Measurements from ENCODE around the gene HECTD4.
"Not testable (repeated sequence)": the region's sequence is repeated elsewhere in the genome, so short reads cannot be mapped to it uniquely, and the experiment has no call there.

Gene HECTD4

DNA sequence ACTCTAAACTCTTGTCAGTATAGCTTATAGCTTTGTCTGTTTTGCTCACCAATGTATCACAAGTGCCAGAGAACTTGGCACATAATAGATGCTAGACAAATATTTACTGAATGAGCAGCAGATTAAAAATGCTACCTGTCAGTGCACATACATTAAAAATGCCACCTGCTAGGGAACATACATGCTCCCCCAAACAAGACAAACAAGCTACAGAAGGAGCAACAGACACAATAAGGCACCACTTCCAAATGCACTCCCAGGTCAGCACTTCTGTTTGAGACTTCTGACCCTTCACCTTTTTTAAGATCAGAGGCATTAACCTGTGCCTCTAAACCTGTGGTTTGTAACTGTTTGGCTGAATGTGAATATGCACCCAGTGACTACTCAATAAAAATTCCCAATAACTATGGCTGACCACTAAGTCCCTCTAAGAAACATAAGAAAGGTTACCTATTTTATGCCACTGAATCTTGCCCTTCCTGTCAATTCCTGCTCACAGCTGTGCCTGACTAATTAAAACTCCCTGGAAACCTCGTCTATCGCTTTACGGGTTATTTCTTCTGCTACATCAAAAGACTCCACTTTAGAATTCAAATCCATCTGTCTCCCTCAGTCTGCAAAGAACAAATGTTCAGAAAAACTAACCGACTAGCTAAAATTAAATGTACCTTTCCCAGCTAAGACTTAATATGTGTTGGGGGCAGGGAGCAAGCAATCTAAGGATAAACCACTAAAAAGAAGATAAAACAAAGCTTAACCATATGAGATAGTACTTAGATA, 41.0 kb downstream of the HECTD4 start:
- Histone ChIP-seq H3K27ac (no peak overlapping the region), H3K27me3 (no peaks in the 10 kb centered on the region), H3K9me3 (no peaks in the 10 kb centered on the region), H3K36me3 (no peaks in the 10 kb centered on the region), H3K4me1 (ENCODE audit: control insufficient read depth in 1 of 2, insufficient read depth in 1 of 2, low read depth in 1 of 2, low read length in 1 of 2) (peaks cover 0 to 6% of the 10 kb centered on the region in 2 experiments), H3K4me3 (ENCODE audit: low read depth in 1 of 2, low read length in 1 of 2) (no peak overlapping the region)
- TF ChIP-seq, protein P1, sequence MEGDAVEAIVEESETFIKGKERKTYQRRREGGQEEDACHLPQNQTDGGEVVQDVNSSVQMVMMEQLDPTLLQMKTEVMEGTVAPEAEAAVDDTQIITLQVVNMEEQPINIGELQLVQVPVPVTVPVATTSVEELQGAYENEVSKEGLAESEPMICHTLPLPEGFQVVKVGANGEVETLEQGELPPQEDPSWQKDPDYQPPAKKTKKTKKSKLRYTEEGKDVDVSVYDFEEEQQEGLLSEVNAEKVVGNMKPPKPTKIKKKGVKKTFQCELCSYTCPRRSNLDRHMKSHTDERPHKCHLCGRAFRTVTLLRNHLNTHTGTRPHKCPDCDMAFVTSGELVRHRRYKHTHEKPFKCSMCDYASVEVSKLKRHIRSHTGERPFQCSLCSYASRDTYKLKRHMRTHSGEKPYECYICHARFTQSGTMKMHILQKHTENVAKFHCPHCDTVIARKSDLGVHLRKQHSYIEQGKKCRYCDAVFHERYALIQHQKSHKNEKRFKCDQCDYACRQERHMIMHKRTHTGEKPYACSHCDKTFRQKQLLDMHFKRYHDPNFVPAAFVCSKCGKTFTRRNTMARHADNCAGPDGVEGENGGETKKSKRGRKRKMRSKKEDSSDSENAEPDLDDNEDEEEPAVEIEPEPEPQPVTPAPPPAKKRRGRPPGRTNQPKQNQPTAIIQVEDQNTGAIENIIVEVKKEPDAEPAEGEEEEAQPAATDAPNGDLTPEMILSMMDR (IDR thresholded peaks at IDR 0.05), result no peak

- TF ChIP-seq, protein P1 (IDR thresholded peaks at IDR 0.05), result no peak
- Histone ChIP-seq H3K9me3 (no peaks in the 10 kb centered on the region), H3K4me1 (ENCODE audit: control insufficient read depth in 1 of 2, insufficient read depth in 1 of 2, low read depth in 1 of 2, low read length in 1 of 2) (peaks cover 0 to 6% of the 10 kb centered on the region in 2 experiments), H3K27me3 (no peaks in the 10 kb centered on the region), H3K4me3 (ENCODE audit: low read depth in 1 of 2, low read length in 1 of 2) (no peak overlapping the region), H3K27ac (no peak overlapping the region), H3K36me3 (no peaks in the 10 kb centered on the region)
Observed at GRCh38 chr12:112340230-112340629, 42.0 kb downstream of the HECTD4 start.

DNA sequence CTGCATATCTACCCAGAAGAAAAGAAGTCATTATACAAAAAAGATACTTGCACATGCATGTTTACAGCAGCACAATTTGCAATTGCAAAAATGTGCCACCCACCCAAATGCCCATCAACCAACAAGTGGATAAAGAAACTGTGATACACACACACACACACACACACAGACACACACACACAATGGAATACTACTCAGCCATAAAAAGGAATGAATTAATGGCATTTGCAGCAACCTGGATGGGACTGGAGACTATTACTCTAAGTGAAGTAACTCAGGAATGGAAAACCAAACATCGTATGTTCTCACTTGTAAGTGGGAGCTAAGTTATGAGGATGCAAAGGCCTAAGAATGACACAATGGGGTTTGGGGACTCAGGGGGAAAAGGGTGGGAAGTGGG, 47.2 kb downstream of the HECTD4 start:
- H3K36me3 ChIP-seq; H3K27me3 ChIP-seq; H3K9me3 ChIP-seq; H3K4me3 ChIP-seq (ENCODE audit: low read depth in 1 of 2, low read length in 1 of 2); H3K4me1 ChIP-seq (ENCODE audit: control insufficient read depth in 1 of 2, insufficient read depth in 1 of 2, low read depth in 1 of 2, low read length in 1 of 2); H3K27ac ChIP-seq: not testable (repeated sequence)

DNA sequence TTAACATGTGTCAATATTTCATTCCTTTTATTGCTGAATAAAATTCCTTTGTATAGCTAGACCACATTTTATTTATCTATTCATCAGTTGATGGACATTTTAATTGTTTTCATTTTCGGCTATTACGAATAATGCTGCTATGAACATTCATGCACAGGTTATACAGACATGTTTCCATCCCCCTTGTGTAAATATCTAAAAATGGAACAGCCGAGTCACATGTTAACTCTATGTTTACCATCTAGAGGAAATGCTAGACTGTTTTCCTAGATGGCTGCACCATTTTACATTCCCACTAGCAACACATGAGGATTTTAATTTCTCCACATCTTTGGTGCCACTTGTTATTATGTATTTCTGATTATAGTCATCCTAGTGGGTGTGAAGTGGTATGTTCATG, 49.2 kb downstream of the HECTD4 start:
- Histone ChIP-seq H3K27me3 (no peaks in the 10 kb centered on the region), H3K4me3 (ENCODE audit: low read depth in 1 of 2, low read length in 1 of 2) (no peak overlapping the region), H3K9me3 (no peaks in the 10 kb centered on the region), H3K36me3 (no peaks in the 10 kb centered on the region), H3K4me1 (ENCODE audit: control insufficient read depth in 1 of 2, insufficient read depth in 1 of 2, low read depth in 1 of 2, low read length in 1 of 2) (peaks cover 0 to 3% of the 10 kb centered on the region in 2 experiments), H3K27ac (no peak overlapping the region)
- TF ChIP-seq, protein P1 (IDR thresholded peaks at IDR 0.05), result no peak

DNA sequence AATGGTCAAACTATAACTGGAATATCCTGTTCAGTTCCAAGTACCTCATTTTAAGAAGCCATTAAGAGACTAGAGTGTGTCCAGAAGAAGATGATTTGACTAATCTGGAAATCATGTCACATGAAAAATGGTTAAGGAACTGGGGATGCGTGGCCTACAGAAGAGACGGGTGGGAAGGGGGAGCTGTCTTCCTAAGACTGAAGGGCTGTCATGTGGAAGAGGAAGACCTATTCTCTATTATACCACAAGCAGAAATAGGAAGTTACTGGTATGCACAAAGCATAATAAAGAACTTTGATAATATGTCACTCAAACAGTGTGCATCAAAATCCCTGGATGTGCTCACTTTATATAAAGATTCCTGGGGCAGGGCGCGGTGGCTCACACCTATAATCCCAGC, 50.3 kb downstream of the HECTD4 start:
- no peaks in the 10 kb centered on the region for H3K9me3 ChIP-seq
- no peak overlapping the region for H3K27ac ChIP-seq
- no peaks in the 10 kb centered on the region for H3K36me3 ChIP-seq
- peaks cover 0 to 3% of the 10 kb centered on the region in 2 experiments for H3K4me1 ChIP-seq (ENCODE audit: control insufficient read depth in 1 of 2, insufficient read depth in 1 of 2, low read depth in 1 of 2, low read length in 1 of 2)
- no peak overlapping the region for H3K4me3 ChIP-seq (ENCODE audit: low read depth in 1 of 2, low read length in 1 of 2)
- TF ChIP-seq, protein P1 (IDR thresholded peaks at IDR 0.05), result no peak
- no peaks in the 10 kb centered on the region for H3K27me3 ChIP-seq

GRCh38 chr12:112330706-112331105, 51.5 kb downstream of the HECTD4 start:
- no peak overlapping the region for H3K27ac ChIP-seq
- no peaks in the 10 kb centered on the region for H3K36me3 ChIP-seq
- no peaks in the 10 kb centered on the region for H3K27me3 ChIP-seq
- peaks cover 0 to 3% of the 10 kb centered on the region in 2 experiments for H3K4me1 ChIP-seq (ENCODE audit: control insufficient read depth in 1 of 2, insufficient read depth in 1 of 2, low read depth in 1 of 2, low read length in 1 of 2)
- H3K4me3 ChIP-seq (ENCODE audit: low read depth in 1 of 2, low read length in 1 of 2), result no peak overlapping the region
- no peaks in the 10 kb centered on the region for H3K9me3 ChIP-seq
- TF ChIP-seq, protein P1 (IDR thresholded peaks at IDR 0.05), result no peak
